A549 (cell line): ENCODE measurements around the gene LRRC8E. TPM values are rescaled to one million over a fixed set of nuclear protein-coding genes. Genes with fewer than 3 reads are reported as not detected.

Experiments
- ATAC-seq, 2 experiments: fragments of 200-7000 bp in 1 of 2; fragments of >200 bp in 1 of 2; cut with Nextera tagmentation in 1 of 2; cut with Tn5 transposase in 1 of 2; 3 replicates each; pipeline versions ENCODE4 v1.8.0 to v1.9.1; 2018 to 2020; ENCODE audit warnings: mild to moderate bottlenecking in 1 of 2, moderate library complexity in 1 of 2
- CTCF ChIA-PET: fragments of 300-600 bp; sonication (Branson Sonifier 250); formaldehyde crosslinking; extraction: SDS; loops from one replicate; lab custom pipeline; 2021; ENCODE audit warnings: antibody characterized with exemption, inconsistent platforms; lab: Yijun Ruan, JAX
- POLR2A ChIA-PET: fragments of 350-600 bp; formaldehyde crosslinking; extraction: SDS; loops from one replicate; lab custom pipeline; 2021; ENCODE audit warnings: antibody characterized with exemption, inconsistent platforms; lab: Yijun Ruan, JAX
- DNase-seq, 2 experiments: peaks; one replicate each; pipeline versions ENCODE4 v3.0.0 to v3.0.0-alpha.2; 2011 to 2016; ENCODE audit warnings: low read depth in 1 of 2, low spot score in 1 of 2
- FAIRE-seq: peaks from 2 replicates; lab custom pipeline; 2011; peaks lifted over from hg19 to GRCh38; lab: Jason Lieb, UNC
- H3K27ac ChIP-seq, 2 experiments: fragments of >200 bp; sonication (Bioruptor Twin); formaldehyde crosslinking; 3 replicates each; pipeline ENCODE4 v1.5.1; 2016 to 2017
- H3K4me1 ChIP-seq: fragments of >200 bp; sonication (Bioruptor Twin); formaldehyde crosslinking; 3 replicates; pipeline ENCODE4 v1.6.1; 2016
- H3K4me2 ChIP-seq: fragments of >200 bp; sonication (Bioruptor Twin); formaldehyde crosslinking; 3 replicates; pipeline ENCODE4 v1.6.1; 2016
- H3K4me3 ChIP-seq: fragments of >200 bp; sonication (Bioruptor Twin); formaldehyde crosslinking; 3 replicates; pipeline ENCODE4 v1.5.1; 2016
- H3K9me3 ChIP-seq: fragments of >200 bp; sonication (Bioruptor Twin); formaldehyde crosslinking; 3 replicates; pipeline ENCODE4 v1.6.1; 2016
- CHD4 ChIP-seq: fragments of 200-600 bp; sonication (generic); IDR thresholded peaks from 2 replicates; pipeline ENCODE4 v1.6.1; 2016; ENCODE audit warnings: antibody characterized with exemption, mild to moderate bottlenecking, borderline replicate concordance
- E2F6 ChIP-seq: IDR thresholded peaks from 2 replicates; pipeline ENCODE4 v1.6.1; 2012; ENCODE audit warnings: low read depth, borderline replicate concordance
- EHMT2 ChIP-seq: fragments of 200-600 bp; sonication (generic); IDR thresholded peaks from 2 replicates; pipeline ENCODE4 v1.6.1; 2016; ENCODE audit warnings: antibody characterized with exemption, low read depth, mild to moderate bottlenecking, moderate library complexity
- FOSB ChIP-seq: fragments of 250-450 bp; sonication (Bioruptor Pico); IDR thresholded peaks from 2 replicates; pipeline ENCODE4 v1.5.0; 2020; ENCODE audit warnings: mild to moderate bottlenecking, moderate library complexity
- FOSL2 ChIP-seq, 2 experiments: fragments of 450-650 bp in 1 of 2; fragments of >200 bp in 1 of 2; sonication (Bioruptor Twin) in 1 of 2; formaldehyde crosslinking; IDR thresholded peaks; 2 replicates each; pipeline versions ENCODE4 v1.5.0 to v1.6.1; 2016 to 2020; ENCODE audit warnings: mild to moderate bottlenecking in 1 of 2, moderate library complexity in 1 of 2
- FOXS1 ChIP-seq: fragments of 250-450 bp; sonication (Bioruptor Pico); IDR thresholded peaks from 2 replicates; pipeline ENCODE4 v1.5.0; 2020; ENCODE audit warnings: mild to moderate bottlenecking, moderate library complexity
- GATA3 ChIP-seq: IDR thresholded peaks from 2 replicates; pipeline ENCODE4 v1.6.1; 2012; ENCODE audit warnings: borderline replicate concordance
- HEYL ChIP-seq: fragments of 250-450 bp; sonication (Bioruptor Pico); IDR thresholded peaks from 2 replicates; pipeline ENCODE4 v1.8.0; 2021; ENCODE audit warnings: mild to moderate bottlenecking, moderate library complexity
- HOXA7 ChIP-seq: fragments of 250-450 bp; sonication (Bioruptor Pico); IDR thresholded peaks from 2 replicates; pipeline ENCODE4 v1.5.0; 2020; ENCODE audit warnings: mild to moderate bottlenecking, moderate library complexity
- HOXB5 ChIP-seq: fragments of 250-450 bp; sonication (Bioruptor Pico); IDR thresholded peaks from 2 replicates; pipeline ENCODE4 v1.5.0; 2020; ENCODE audit warnings: mild to moderate bottlenecking, moderate library complexity
- JUN ChIP-seq, 2 experiments: fragments of >200 bp; sonication (Bioruptor Twin); formaldehyde crosslinking; IDR thresholded peaks; 2 replicates in 1 of 2; 3 replicates in 1 of 2; pipeline ENCODE4 v1.6.1; 2016 to 2017
- KDM5A ChIP-seq: fragments of 200-600 bp; sonication (generic); IDR thresholded peaks from 2 replicates; pipeline ENCODE4 v1.6.1; 2016; ENCODE audit warnings: antibody characterized with exemption, mild to moderate bottlenecking
- MAX ChIP-seq: IDR thresholded peaks from 2 replicates; pipeline ENCODE4 v1.6.1; 2012
- NFE2L2 ChIP-seq: fragments of 150-350 bp; conservative IDR thresholded peaks from 2 replicates; pipeline ENCODE4 v1.6.1; 2014; ENCODE audit warnings: low read length
- NPAS2 ChIP-seq: fragments of 250-450 bp; sonication (Bioruptor Pico); IDR thresholded peaks from 2 replicates; pipeline ENCODE4 v1.8.0; 2022; ENCODE audit warnings: mild to moderate bottlenecking, moderate library complexity, borderline replicate concordance
- NR3C1 ChIP-seq: fragments of >200 bp; sonication (Bioruptor Twin); formaldehyde crosslinking; IDR thresholded peaks from 3 replicates; pipeline ENCODE4 v1.6.1; 2017
- PHF8 ChIP-seq: fragments of 200-600 bp; sonication (generic); IDR thresholded peaks from 2 replicates; pipeline ENCODE4 v1.6.1; 2016; ENCODE audit warnings: low read depth, mild to moderate bottlenecking, antibody characterized with exemption, moderate library complexity, borderline replicate concordance
- RAD21 ChIP-seq, 2 experiments: fragments of >200 bp in 1 of 2; sonication (Bioruptor Twin) in 1 of 2; formaldehyde crosslinking in 1 of 2; IDR thresholded peaks in 1 of 2; conservative IDR thresholded peaks in 1 of 2; 2 replicates in 1 of 2; 3 replicates in 1 of 2; pipeline ENCODE4 v1.6.1; 2012 to 2018; ENCODE audit warnings: inconsistent platforms in 1 of 2
- RARB ChIP-seq: fragments of 250-450 bp; sonication (Bioruptor Pico); IDR thresholded peaks from 2 replicates; pipeline ENCODE4 v1.8.0; 2021; ENCODE audit warnings: mild to moderate bottlenecking, moderate library complexity
- RCOR1 ChIP-seq: fragments of 150-350 bp; IDR thresholded peaks from 2 replicates; pipeline ENCODE4 v1.6.1; 2014; ENCODE audit warnings: antibody characterized with exemption, low read length, low read depth
- REST ChIP-seq: fragments of 200-600 bp; sonication (generic); IDR thresholded peaks from 2 replicates; pipeline ENCODE4 v1.6.1; 2016; ENCODE audit warnings: antibody characterized with exemption, mild to moderate bottlenecking, moderate library complexity
- RFX5 ChIP-seq: fragments of 450-650 bp; IDR thresholded peaks from 2 replicates; pipeline ENCODE4 v1.7.1; 2014; ENCODE audit warnings: antibody characterized with exemption, mild to moderate bottlenecking, moderate library complexity
- SMC3 ChIP-seq: fragments of >200 bp; sonication (Bioruptor Twin); formaldehyde crosslinking; IDR thresholded peaks from 3 replicates; pipeline ENCODE4 v1.6.1; 2018; ENCODE audit warnings: inconsistent platforms
- TFCP2L1 ChIP-seq: fragments of 250-450 bp; sonication (Bioruptor Pico); IDR thresholded peaks from 2 replicates; pipeline ENCODE4 v1.5.0; 2021; ENCODE audit warnings: mild to moderate bottlenecking
- ZSCAN20 ChIP-seq: fragments of 250-450 bp; sonication (Bioruptor Pico); IDR thresholded peaks from 2 replicates; pipeline ENCODE4 v1.8.0; 2022; ENCODE audit warnings: mild to moderate bottlenecking, moderate library complexity
- WGBS: methylation state at CpG from one replicate; pipeline ENCODE4 v1.1.6; 2017; ENCODE audit errors: missing lambda C conversion rate; 5-methylcytosine and 5-hydroxymethylcytosine counted together
- polyA plus RNA-seq, 4 experiments: library from polyadenylated mRNA; depleted of rRNA in 3 of 4; stranded (reverse); fragments of >200 nt; fragmentation: RNase III in 1 of 4; extraction: RNeasy Plus Mini Kit Qiagen cat#74134 plus additional on column Dnase treatment in 1 of 4; gene quantifications; 2 replicates in 3 of 4; 3 replicates in 1 of 4; pipeline ENCODE4 v1.2.3, GENCODE V29; 2011 to 2017
- TF ChIP-seq, protein P1 (sequence below): fragments of 250-450 bp; sonication (Bioruptor Pico); IDR thresholded peaks from 2 replicates; pipeline ENCODE4 v1.5.0; 2020; ENCODE audit warnings: low read depth, mild to moderate bottlenecking, moderate library complexity
- TF ChIP-seq, protein P2 (sequence below): fragments of >200 bp; sonication (Bioruptor Twin); formaldehyde crosslinking; IDR thresholded peaks from 2 replicates; pipeline ENCODE4 v1.6.1; 2016
- TF ChIP-seq, protein P3 (sequence below): fragments of >200 bp; sonication (Bioruptor Twin); formaldehyde crosslinking; IDR thresholded peaks from 3 replicates; pipeline ENCODE4 v1.6.1; 2016
- TF ChIP-seq, protein P4 (sequence below): IDR thresholded peaks from 2 replicates; pipeline ENCODE4 v1.6.1; 2012
- TF ChIP-seq, protein P5 (sequence below): fragments of 250-450 bp; sonication (Bioruptor Pico); IDR thresholded peaks from 2 replicates; pipeline ENCODE4 v1.5.0; 2021; ENCODE audit warnings: mild to moderate bottlenecking, moderate library complexity, borderline replicate concordance

LRRC8E gene
- polyA plus RNA-seq, 2 of the 4 experiments (the other 2 are of a cell fraction) = 4.0 to 4.4 TPM

DNA sequence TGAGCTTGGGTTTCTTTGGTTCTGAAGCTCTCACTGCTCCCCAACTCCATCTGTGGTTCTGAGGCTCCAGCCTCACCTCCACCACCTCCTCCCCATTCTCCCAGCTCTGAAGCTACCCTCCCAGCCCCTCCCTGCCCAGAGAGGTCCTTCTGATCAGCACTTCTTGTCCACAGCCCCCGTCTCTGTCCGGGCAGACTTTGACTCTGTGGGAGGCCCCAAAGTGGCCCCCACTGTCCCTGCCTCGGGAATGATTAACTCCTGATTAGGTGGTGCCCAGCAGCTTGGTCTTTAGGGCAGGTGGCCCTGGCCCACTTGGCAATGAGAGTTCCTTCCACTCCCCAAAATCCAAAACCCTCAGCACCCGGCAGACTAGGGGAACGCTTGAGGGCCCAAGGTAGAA lies 43.9 kb upstream of the LRRC8E start:
- WGBS = 64% methylated on average over 5 of the region's 5 CpGs

GRCh38 chr19:7844951-7845350 lies 43.4 kb upstream of the LRRC8E start:
- Histone ChIP-seq H3K9me3 (no peaks in the 10 kb centered on the region), H3K4me2 (no peak overlapping the region), H3K4me3 (no peak overlapping the region), H3K27ac (no peak overlapping the region), H3K4me1 (no peaks in the 10 kb centered on the region)
- TF ChIP-seq EHMT2 = no peak
- TF ChIP-seq CHD4 = no peak
- TF ChIP-seq, protein P1, sequence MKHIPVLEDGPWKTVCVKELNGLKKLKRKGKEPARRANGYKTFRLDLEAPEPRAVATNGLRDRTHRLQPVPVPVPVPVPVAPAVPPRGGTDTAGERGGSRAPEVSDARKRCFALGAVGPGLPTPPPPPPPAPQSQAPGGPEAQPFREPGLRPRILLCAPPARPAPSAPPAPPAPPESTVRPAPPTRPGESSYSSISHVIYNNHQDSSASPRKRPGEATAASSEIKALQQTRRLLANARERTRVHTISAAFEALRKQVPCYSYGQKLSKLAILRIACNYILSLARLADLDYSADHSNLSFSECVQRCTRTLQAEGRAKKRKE = no peak
- TF ChIP-seq NPAS2 (CRISPR knock-in tag) = no peak
- TF ChIP-seq, protein P2, sequence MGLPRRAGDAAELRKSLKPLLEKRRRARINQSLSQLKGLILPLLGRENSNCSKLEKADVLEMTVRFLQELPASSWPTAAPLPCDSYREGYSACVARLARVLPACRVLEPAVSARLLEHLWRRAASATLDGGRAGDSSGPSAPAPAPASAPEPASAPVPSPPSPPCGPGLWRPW = no peak
- TF ChIP-seq, protein P3, sequence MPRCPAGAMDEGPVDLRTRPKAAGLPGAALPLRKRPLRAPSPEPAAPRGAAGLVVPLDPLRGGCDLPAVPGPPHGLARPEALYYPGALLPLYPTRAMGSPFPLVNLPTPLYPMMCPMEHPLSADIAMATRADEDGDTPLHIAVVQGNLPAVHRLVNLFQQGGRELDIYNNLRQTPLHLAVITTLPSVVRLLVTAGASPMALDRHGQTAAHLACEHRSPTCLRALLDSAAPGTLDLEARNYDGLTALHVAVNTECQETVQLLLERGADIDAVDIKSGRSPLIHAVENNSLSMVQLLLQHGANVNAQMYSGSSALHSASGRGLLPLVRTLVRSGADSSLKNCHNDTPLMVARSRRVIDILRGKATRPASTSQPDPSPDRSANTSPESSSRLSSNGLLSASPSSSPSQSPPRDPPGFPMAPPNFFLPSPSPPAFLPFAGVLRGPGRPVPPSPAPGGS = no peak
- no peak for TF ChIP-seq E2F6
- TF ChIP-seq HEYL (CRISPR knock-in tag) = no peak
- TF ChIP-seq, protein P4, sequence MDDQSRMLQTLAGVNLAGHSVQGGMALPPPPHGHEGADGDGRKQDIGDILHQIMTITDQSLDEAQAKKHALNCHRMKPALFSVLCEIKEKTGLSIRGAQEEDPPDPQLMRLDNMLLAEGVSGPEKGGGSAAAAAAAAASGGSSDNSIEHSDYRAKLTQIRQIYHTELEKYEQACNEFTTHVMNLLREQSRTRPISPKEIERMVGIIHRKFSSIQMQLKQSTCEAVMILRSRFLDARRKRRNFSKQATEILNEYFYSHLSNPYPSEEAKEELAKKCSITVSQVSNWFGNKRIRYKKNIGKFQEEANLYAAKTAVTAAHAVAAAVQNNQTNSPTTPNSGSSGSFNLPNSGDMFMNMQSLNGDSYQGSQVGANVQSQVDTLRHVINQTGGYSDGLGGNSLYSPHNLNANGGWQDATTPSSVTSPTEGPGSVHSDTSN = no peak
- no peak for TF ChIP-seq SMC3
- TF ChIP-seq GATA3 = no peak
- TF ChIP-seq RARB (CRISPR knock-in tag) = no peak
- no peak for TF ChIP-seq TFCP2L1 (CRISPR knock-in tag)
- TF ChIP-seq FOXS1 (CRISPR knock-in tag) = no peak
- no peak for TF ChIP-seq MAX
- TF ChIP-seq RFX5 = no peak
- no peak for TF ChIP-seq NR3C1
- TF ChIP-seq KDM5A = no peak
- TF ChIP-seq REST = no peak
- TF ChIP-seq, protein P5, sequence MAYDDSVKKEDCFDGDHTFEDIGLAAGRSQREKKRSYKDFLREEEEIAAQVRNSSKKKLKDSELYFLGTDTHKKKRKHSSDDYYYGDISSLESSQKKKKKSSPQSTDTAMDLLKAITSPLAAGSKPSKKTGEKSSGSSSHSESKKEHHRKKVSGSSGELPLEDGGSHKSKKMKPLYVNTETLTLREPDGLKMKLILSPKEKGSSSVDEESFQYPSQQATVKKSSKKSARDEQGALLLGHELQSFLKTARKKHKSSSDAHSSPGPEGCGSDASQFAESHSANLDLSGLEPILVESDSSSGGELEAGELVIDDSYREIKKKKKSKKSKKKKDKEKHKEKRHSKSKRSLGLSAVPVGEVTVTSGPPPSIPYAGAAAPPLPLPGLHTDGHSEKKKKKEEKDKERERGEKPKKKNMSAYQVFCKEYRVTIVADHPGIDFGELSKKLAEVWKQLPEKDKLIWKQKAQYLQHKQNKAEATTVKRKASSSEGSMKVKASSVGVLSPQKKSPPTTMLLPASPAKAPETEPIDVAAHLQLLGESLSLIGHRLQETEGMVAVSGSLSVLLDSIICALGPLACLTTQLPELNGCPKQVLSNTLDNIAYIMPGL = no peak
- WGBS = 75% methylated on average over 7 of the region's 10 CpGs
- no peak for DNase-seq
- ChIA-PET POLR2A (no interaction called here), CTCF (interaction anchor here (1.7 kb wide), 1 partner anchor 8 kb away, joined by 8 read pairs; no protein-coding TSS in a partner anchor)
- no peak for FAIRE-seq
- no peak for ATAC-seq

More for the DNA sequence above, 43.9 kb upstream of the LRRC8E start:
- no peaks in the 10 kb centered on the region for H3K9me3 ChIP-seq
- no peaks in the 10 kb centered on the region for H3K4me1 ChIP-seq
- no peak for DNase-seq
- POLR2A ChIA-PET = no interaction called here
- CTCF ChIA-PET = interaction anchor here (1.7 kb wide), 1 partner anchor 8 kb away, joined by 8 read pairs; no protein-coding TSS in a partner anchor
- no peak overlapping the region for H3K27ac ChIP-seq
- TF ChIP-seq PHF8 (no peak), NFE2L2 (no peak), FOSB (CRISPR knock-in tag) (no peak), E2F6 (no peak), HOXB5 (CRISPR knock-in tag) (no peak), ZSCAN20 (CRISPR knock-in tag) (no peak), HOXA7 (CRISPR knock-in tag) (no peak), FOSL2 (IDR thresholded peaks at IDR 0.05) (no peak), FOSL2 (CRISPR knock-in tag; IDR thresholded peaks at IDR 0.05) (no peak), RCOR1 (no peak), JUN (IDR thresholded peaks at IDR 0.05) (no peak), RARB (CRISPR knock-in tag) (no peak), RAD21 (conservative IDR thresholded peaks at IDR 0.05 in 1 of 2, IDR thresholded peaks at IDR 0.05 in 1 of 2) (no peak)
- TF ChIP-seq, protein P2 = no peak
- TF ChIP-seq, all 56 proteins: peak for 0
- no peak for FAIRE-seq
- Histone ChIP-seq H3K4me3 (no peak overlapping the region), H3K4me2 (no peak overlapping the region)
- ATAC-seq = no peak
